IMR-90 (cell line): Measurements from ENCODE around the gene TMEM179. TPM values are rescaled to one million over a fixed set of nuclear protein-coding genes. Genes with fewer than 3 reads are reported as not detected.

ENCODE experiments used
- ATAC-seq: fragments of 200-7000 bp; cut with Tn5 transposase; 2 replicates; pipeline ENCODE4 v1.9.1; 2020; ENCODE audit warnings: low read depth, mild to moderate bottlenecking, moderate library complexity
- BruUV-seq: library from RNA; stranded (reverse); fragments of 400-500 nt; replicated peaks from 2 replicates; lab custom pipeline; 2021; lab: Mats Ljungman, UMichigan
- CTCF ChIA-PET: fragments of 300-600 bp; formaldehyde crosslinking; extraction: SDS; loops from one replicate; lab custom pipeline; 2021; ENCODE audit warnings: antibody characterized with exemption; lab: Yijun Ruan, JAX
- POLR2A ChIA-PET: fragments of 300-600 bp; sonication (Branson Sonifier 250); formaldehyde crosslinking; loops from one replicate; lab custom pipeline; 2022; ENCODE audit warnings: antibody characterized with exemption; ENCODE audit not compliant: unreplicated experiment; lab: Charles Lee
- DNase-seq: peaks from one replicate; pipeline ENCODE4 v3.0.0; 2013
- H2AFZ ChIP-seq: replicated peaks from 2 replicates; pipeline ENCODE3; 2013; ENCODE audit warnings: low read length, mild to moderate bottlenecking; ENCODE audit not compliant: poor library complexity
- H2AK5ac ChIP-seq: 2 replicates; pipeline ENCODE4 v1.6.1; 2013; ENCODE audit warnings: low read depth, low read length, inconsistent platforms
- H2AK9ac ChIP-seq: replicated peaks from 2 replicates; pipeline ENCODE3; 2013; ENCODE audit warnings: mild to moderate bottlenecking, low read depth, low read length, moderate library complexity; ENCODE audit not compliant: poor library complexity
- H2BK120ac ChIP-seq: 2 replicates; pipeline ENCODE4 v1.6.1; 2013; ENCODE audit warnings: low read depth, low read length, inconsistent platforms
- H2BK15ac ChIP-seq: 3 replicates; pipeline ENCODE4 v1.6.1; 2013; ENCODE audit warnings: low read depth, low read length, inconsistent platforms
- H2BK20ac ChIP-seq: 2 replicates; pipeline ENCODE4 v1.6.1; 2013; ENCODE audit warnings: low read depth, mild to moderate bottlenecking, inconsistent platforms, low read length, moderate library complexity
- H2BK5ac ChIP-seq: 2 replicates; pipeline ENCODE4 v1.6.1; 2013; ENCODE audit warnings: mild to moderate bottlenecking, low read depth, low read length, inconsistent platforms; ENCODE audit not compliant: poor library complexity, severe bottlenecking
- H3K14ac ChIP-seq: replicated peaks from 2 replicates; pipeline ENCODE4 v1.6.1; 2013; ENCODE audit warnings: low read depth, low read length, inconsistent platforms
- H3K18ac ChIP-seq: 2 replicates; pipeline ENCODE4 v1.6.1; 2013; ENCODE audit warnings: low read depth, low read length, control low read depth
- H3K23ac ChIP-seq: 2 replicates; pipeline ENCODE4 v1.6.1; 2013; ENCODE audit warnings: low read depth, low read length, inconsistent platforms
- H3K27ac ChIP-seq: 2 replicates; pipeline ENCODE4 v1.5.1; 2013; ENCODE audit warnings: mild to moderate bottlenecking, control low read depth, low read length; ENCODE audit not compliant: insufficient read depth
- H3K27me3 ChIP-seq: 2 replicates; pipeline ENCODE4 v1.6.1; 2013; ENCODE audit warnings: low read length; ENCODE audit not compliant: control insufficient read depth, insufficient read depth
- H3K36me3 ChIP-seq: 2 replicates; pipeline ENCODE4 v1.6.1; 2013; ENCODE audit warnings: low read length, mixed read lengths; ENCODE audit not compliant: control insufficient read depth, insufficient read depth
- H3K4ac ChIP-seq: 2 replicates; pipeline ENCODE4 v1.6.1; 2013; ENCODE audit warnings: low read depth, low read length, inconsistent platforms
- H3K4me1 ChIP-seq: 2 replicates; pipeline ENCODE4 v1.6.1; 2013; ENCODE audit warnings: low read length, mixed read lengths; ENCODE audit not compliant: control insufficient read depth, insufficient read depth
- H3K4me2 ChIP-seq: 2 replicates; pipeline ENCODE4 v1.6.1; 2013; ENCODE audit warnings: low read depth, mild to moderate bottlenecking, control low read depth, low read length, moderate library complexity
- H3K4me3 ChIP-seq: 2 replicates; pipeline ENCODE4 v1.5.1; 2013; ENCODE audit warnings: low read depth, mild to moderate bottlenecking, control low read depth, low read length, moderate library complexity; ENCODE audit not compliant: insufficient read depth
- H3K56ac ChIP-seq: 2 replicates; pipeline ENCODE4 v1.6.1; 2013; ENCODE audit warnings: low read length, inconsistent platforms; ENCODE audit not compliant: insufficient read depth; ENCODE audit errors: extremely low read depth
- H3K79me1 ChIP-seq, 2 experiments: 2 replicates each; pipeline ENCODE4 v1.6.1; 2013; ENCODE audit warnings: low read length in 2 of 2, inconsistent platforms in 1 of 2, low read depth in 1 of 2
- H3K9ac ChIP-seq: 2 replicates; pipeline ENCODE4 v1.6.1; 2013; ENCODE audit warnings: low read depth, low read length, control low read depth
- H3K9me1 ChIP-seq: 2 replicates; pipeline ENCODE4 v1.6.1; 2013; ENCODE audit warnings: low read length, inconsistent platforms; ENCODE audit not compliant: insufficient read depth
- H3K9me3 ChIP-seq: 2 replicates; pipeline ENCODE4 v1.6.1; 2013; ENCODE audit warnings: low read length; ENCODE audit not compliant: control insufficient read depth, insufficient read depth
- H4K20me1 ChIP-seq: 2 replicates; pipeline ENCODE4 v1.6.1; 2013; ENCODE audit warnings: low read length, inconsistent platforms; ENCODE audit not compliant: insufficient read depth
- H4K5ac ChIP-seq: 2 replicates; pipeline ENCODE4 v1.6.1; 2013; ENCODE audit warnings: mild to moderate bottlenecking, low read depth, low read length, control low read depth
- H4K8ac ChIP-seq, 2 experiments: 2 replicates each; pipeline ENCODE4 v1.6.1; 2013; ENCODE audit warnings: low read depth in 2 of 2, low read length in 2 of 2, control low read depth in 1 of 2, inconsistent platforms in 1 of 2
- H4K91ac ChIP-seq: 2 replicates; pipeline ENCODE4 v1.6.1; 2013; ENCODE audit warnings: low read depth, low read length, inconsistent platforms; ENCODE audit not compliant: insufficient read depth
- BHLHE40 ChIP-seq: fragments of 150-350 bp; IDR thresholded peaks from 2 replicates; pipeline ENCODE4 v1.6.1; 2016; ENCODE audit warnings: mild to moderate bottlenecking, low read depth, low read length
- CEBPB ChIP-seq: IDR thresholded peaks from 2 replicates; pipeline ENCODE4 v1.6.1; 2012; ENCODE audit warnings: low read depth, low read length, improper control_type of control experiment
- CHD1 ChIP-seq: IDR thresholded peaks from 2 replicates; pipeline ENCODE4 v1.6.1; 2012; ENCODE audit warnings: low read depth, low read length, improper control_type of control experiment
- FOS ChIP-seq: fragments of 150-350 bp; IDR thresholded peaks from 2 replicates; pipeline ENCODE4 v1.6.1; 2016; ENCODE audit warnings: low read depth, low read length
- MAFK ChIP-seq: IDR thresholded peaks from 2 replicates; pipeline ENCODE4 v1.6.1; 2012; ENCODE audit warnings: low read depth, low read length, improper control_type of control experiment
- MAZ ChIP-seq: IDR thresholded peaks from 2 replicates; pipeline ENCODE4 v1.6.1; 2012; ENCODE audit warnings: low read depth, mild to moderate bottlenecking, low read length, improper control_type of control experiment, moderate library complexity, borderline replicate concordance
- MXI1 ChIP-seq: IDR thresholded peaks from 2 replicates; pipeline ENCODE4 v1.6.1; 2012; ENCODE audit warnings: low read depth, mild to moderate bottlenecking, low read length, moderate library complexity, borderline replicate concordance
- NFE2L2 ChIP-seq: fragments of 150-350 bp; IDR thresholded peaks from 2 replicates; pipeline ENCODE4 v1.6.1; 2016; ENCODE audit warnings: low read depth, mild to moderate bottlenecking, low read length
- POLR2A ChIP-seq: IDR thresholded peaks from 2 replicates; pipeline ENCODE4 v1.6.1; 2012; ENCODE audit warnings: mild to moderate bottlenecking, low read depth, low read length
- RAD21 ChIP-seq: IDR thresholded peaks from 2 replicates; pipeline ENCODE4 v1.6.1; 2012; ENCODE audit warnings: low read length, improper control_type of control experiment
- RCOR1 ChIP-seq: IDR thresholded peaks from 2 replicates; pipeline ENCODE4 v1.6.1; 2012; ENCODE audit warnings: mild to moderate bottlenecking, low read length, improper control_type of control experiment; ENCODE audit not compliant: insufficient replicate concordance
- RFX5 ChIP-seq: IDR thresholded peaks from 2 replicates; pipeline ENCODE4 v1.8.0; 2012; ENCODE audit warnings: low read depth, mild to moderate bottlenecking, low read length, moderate library complexity
- SMC3 ChIP-seq: fragments of 150-350 bp; IDR thresholded peaks from 2 replicates; pipeline ENCODE4 v1.6.1; 2016; ENCODE audit warnings: low read depth, mild to moderate bottlenecking, antibody characterized with exemption, low read length, moderate library complexity
- WGBS, 2 experiments: methylation state at CpG; one replicate each; pipeline versions ENCODE4 v1.1.5 to v1.1.7; 2013; ENCODE audit warnings: missing lambda C conversion rate in 2 of 2; ENCODE audit not compliant: insufficient read length in 1 of 2; ENCODE audit errors: extremely low coverage in 2 of 2; 5-methylcytosine and 5-hydroxymethylcytosine counted together
- dilution Hi-C: fragments of 300-500 bp; cut with HindIII; formaldehyde crosslinking; loops from one replicate; pipeline ENCODE4 v1.14.3; 2018; ENCODE audit warnings: low sequenced_read_pairs; ENCODE audit not compliant: unreplicated experiment
- in situ Hi-C: fragments of 300-500 bp; cut with MboI; formaldehyde crosslinking; loops from 3 replicates; pipeline ENCODE4 v1.14.3; 2019; ENCODE audit warnings: low sequenced_read_pairs, inconsistent platforms, mixed read lengths
- intact Hi-C: fragments of 100-400 bp; cut with micrococcal nuclease; formaldehyde crosslinking; loops from 2 replicates; pipeline ENCODE4 v1.10.0; 2022
- polyA plus RNA-seq, 3 experiments: library from polyadenylated mRNA; depleted of rRNA; stranded (reverse); fragments of >200 nt; gene quantifications; 2 replicates each; pipeline ENCODE4 v1.2.3, GENCODE V29; 2012; ENCODE audit warnings: low replicate concordance in 1 of 3
- total RNA-seq: library from RNA; depleted of rRNA; stranded (reverse); fragments of >200 nt; gene quantifications from 2 replicates; pipeline ENCODE4 v1.2.3, GENCODE V29; 2012
- TF ChIP-seq, protein P1 (sequence below): fragments of 150-350 bp; IDR thresholded peaks from 2 replicates; pipeline ENCODE4 v1.6.1; 2017; ENCODE audit warnings: mild to moderate bottlenecking, antibody characterized with exemption, low read length, low read depth
- TF ChIP-seq, protein P2 (sequence below): conservative IDR thresholded peaks from 2 replicates; pipeline ENCODE4 v1.5.1; 2012; ENCODE audit warnings: mild to moderate bottlenecking, low read depth, low read length, improper control_type of control experiment
- TF ChIP-seq, protein P3 (sequence below): fragments of 150-350 bp; IDR thresholded peaks from 2 replicates; pipeline ENCODE4 v1.6.1; 2016; ENCODE audit warnings: low read depth, mild to moderate bottlenecking, low read length, moderate library complexity, borderline replicate concordance

TMEM179 gene
- total and polyA plus RNA-seq, 2 of the 4 experiments (the other 2 are of a cell fraction), result not detected

DNA sequence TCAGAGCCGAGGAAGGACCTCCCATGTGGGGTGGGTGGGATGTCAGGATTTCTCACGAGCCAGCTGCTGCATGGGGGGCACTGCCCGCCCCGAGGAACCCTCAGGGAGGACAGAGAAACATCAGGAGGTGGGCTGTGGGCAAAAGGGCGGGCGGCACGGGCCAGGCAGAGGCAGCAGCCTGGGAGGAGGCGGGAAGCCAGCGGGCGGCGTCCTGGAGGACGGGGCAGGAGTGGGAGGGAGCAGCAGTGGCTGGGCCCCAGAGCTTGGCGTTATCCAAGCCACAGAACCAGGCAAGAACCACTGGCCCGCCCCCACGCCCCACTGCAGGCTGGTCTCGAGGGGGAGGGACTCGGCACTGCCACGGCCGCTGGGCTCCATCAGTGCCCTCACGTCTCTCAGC lies 22.6 kb downstream of the TMEM179 start:
- no peak overlapping the region for H2BK120ac ChIP-seq
- no peak overlapping the region for H3K4me3 ChIP-seq
- ChIA-PET POLR2A (no interaction called here), CTCF (no interaction called here)
- peaks cover 16% of the 10 kb centered on the region; the same call in 1 of the 2 replicates for H3K27me3 ChIP-seq
- no peak overlapping the region for H2AK5ac ChIP-seq
- no peak overlapping the region for H2AK9ac ChIP-seq
- no peak overlapping the region for H3K23ac ChIP-seq
- no peak overlapping the region for H3K4ac ChIP-seq
- no peaks in the 10 kb centered on the region for H4K20me1 ChIP-seq
- dilution Hi-C loops, result no loop called here
- H3K9ac ChIP-seq, result no peak overlapping the region
- no peak overlapping the region for H3K14ac ChIP-seq
- no peaks in the 10 kb centered on the region for H3K9me1 ChIP-seq
- no peak for TF ChIP-seq RCOR1
- TF ChIP-seq, protein P1, sequence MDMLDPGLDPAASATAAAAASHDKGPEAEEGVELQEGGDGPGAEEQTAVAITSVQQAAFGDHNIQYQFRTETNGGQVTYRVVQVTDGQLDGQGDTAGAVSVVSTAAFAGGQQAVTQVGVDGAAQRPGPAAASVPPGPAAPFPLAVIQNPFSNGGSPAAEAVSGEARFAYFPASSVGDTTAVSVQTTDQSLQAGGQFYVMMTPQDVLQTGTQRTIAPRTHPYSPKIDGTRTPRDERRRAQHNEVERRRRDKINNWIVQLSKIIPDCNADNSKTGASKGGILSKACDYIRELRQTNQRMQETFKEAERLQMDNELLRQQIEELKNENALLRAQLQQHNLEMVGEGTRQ, result no peak
- no peak for TF ChIP-seq BHLHE40
- TF ChIP-seq FOS, result no peak
- TF ChIP-seq MAFK, result no peak
- TF ChIP-seq NFE2L2, result no peak
- TF ChIP-seq MXI1, result no peak
- no peak for TF ChIP-seq CHD1
- no peak for TF ChIP-seq MAZ
- no peak for TF ChIP-seq SMC3
- TF ChIP-seq, protein P2, sequence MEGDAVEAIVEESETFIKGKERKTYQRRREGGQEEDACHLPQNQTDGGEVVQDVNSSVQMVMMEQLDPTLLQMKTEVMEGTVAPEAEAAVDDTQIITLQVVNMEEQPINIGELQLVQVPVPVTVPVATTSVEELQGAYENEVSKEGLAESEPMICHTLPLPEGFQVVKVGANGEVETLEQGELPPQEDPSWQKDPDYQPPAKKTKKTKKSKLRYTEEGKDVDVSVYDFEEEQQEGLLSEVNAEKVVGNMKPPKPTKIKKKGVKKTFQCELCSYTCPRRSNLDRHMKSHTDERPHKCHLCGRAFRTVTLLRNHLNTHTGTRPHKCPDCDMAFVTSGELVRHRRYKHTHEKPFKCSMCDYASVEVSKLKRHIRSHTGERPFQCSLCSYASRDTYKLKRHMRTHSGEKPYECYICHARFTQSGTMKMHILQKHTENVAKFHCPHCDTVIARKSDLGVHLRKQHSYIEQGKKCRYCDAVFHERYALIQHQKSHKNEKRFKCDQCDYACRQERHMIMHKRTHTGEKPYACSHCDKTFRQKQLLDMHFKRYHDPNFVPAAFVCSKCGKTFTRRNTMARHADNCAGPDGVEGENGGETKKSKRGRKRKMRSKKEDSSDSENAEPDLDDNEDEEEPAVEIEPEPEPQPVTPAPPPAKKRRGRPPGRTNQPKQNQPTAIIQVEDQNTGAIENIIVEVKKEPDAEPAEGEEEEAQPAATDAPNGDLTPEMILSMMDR, result no peak
- TF ChIP-seq, protein P3, sequence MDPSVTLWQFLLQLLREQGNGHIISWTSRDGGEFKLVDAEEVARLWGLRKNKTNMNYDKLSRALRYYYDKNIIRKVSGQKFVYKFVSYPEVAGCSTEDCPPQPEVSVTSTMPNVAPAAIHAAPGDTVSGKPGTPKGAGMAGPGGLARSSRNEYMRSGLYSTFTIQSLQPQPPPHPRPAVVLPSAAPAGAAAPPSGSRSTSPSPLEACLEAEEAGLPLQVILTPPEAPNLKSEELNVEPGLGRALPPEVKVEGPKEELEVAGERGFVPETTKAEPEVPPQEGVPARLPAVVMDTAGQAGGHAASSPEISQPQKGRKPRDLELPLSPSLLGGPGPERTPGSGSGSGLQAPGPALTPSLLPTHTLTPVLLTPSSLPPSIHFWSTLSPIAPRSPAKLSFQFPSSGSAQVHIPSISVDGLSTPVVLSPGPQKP, result no peak
- TF ChIP-seq POLR2A, result no peak
- no peak for TF ChIP-seq RAD21
- TF ChIP-seq CEBPB, result no peak
- no peak for TF ChIP-seq RFX5
- H2BK15ac ChIP-seq, result no peak overlapping the region
- in situ Hi-C loops, result no loop called here
- DNase-seq, result no peak
- intact Hi-C loops, result no loop called here
- no peak for ATAC-seq
- no peaks in the 10 kb centered on the region for H3K9me3 ChIP-seq
- H4K91ac ChIP-seq, result no peak overlapping the region
- no peaks in the 10 kb centered on the region for H3K4me1 ChIP-seq
- 45% methylated on average over 10 of the region's 20 CpGs; no CpG with 5 or more reads in 1 of the 2 experiments for WGBS, 2 experiments
- H4K5ac ChIP-seq, result no peak overlapping the region
- H3K27ac ChIP-seq, result no peak overlapping the region
- no peak overlapping the region for H2BK20ac ChIP-seq
- no peak overlapping the region for H3K4me2 ChIP-seq
- no peak overlapping the region for H2AFZ ChIP-seq
- H2BK5ac ChIP-seq, result no peak overlapping the region
- H3K79me1 ChIP-seq, result no peaks in the 10 kb centered on the region
- H3K18ac ChIP-seq, result no peak overlapping the region
- H3K36me3 ChIP-seq, result no peaks in the 10 kb centered on the region
- no peak overlapping the region for H4K8ac ChIP-seq
- no peak overlapping the region for H3K56ac ChIP-seq
- no TSS peak for BruUV-seq
